Spleen (tissue), 13 donors: ENCODE data around the gene ZNF552. TPM values are rescaled to one million over a fixed set of nuclear protein-coding genes. Genes with fewer than 3 reads are reported as not detected.
"Not testable (repeated sequence)": the region's sequence is repeated elsewhere in the genome, so short reads cannot be mapped to it uniquely, and the experiment has no call there.

Source experiments
- DNase-seq: peaks from one replicate; pipeline ENCODE4 v3.0.0-alpha.2; 2020
- H3K27ac ChIP-seq, 8 donors: fragments of 200-600 bp; sonication (generic) in 7 of 8; 1 replicate in 4 of 8; 2 replicates in 4 of 8; pipeline versions ENCODE4 v1.5.0 to v1.8.0; 2016 to 2021; ENCODE audit warnings: inconsistent platforms in 4 of 8, mild to moderate bottlenecking in 4 of 8, moderate library complexity in 1 of 8
- H3K27me3 ChIP-seq, 7 donors: fragments of 200-600 bp; sonication (generic) in 6 of 7; replicated peaks in 1 of 7; 1 replicate in 4 of 7; 2 replicates in 3 of 7; pipeline versions ENCODE4 v1.5.0 to v1.8.0; 2016 to 2021; ENCODE audit warnings: inconsistent platforms in 3 of 7, mild to moderate bottlenecking in 1 of 7
- H3K36me3 ChIP-seq, 6 donors: fragments of 200-600 bp; sonication (generic) in 5 of 6; 1 replicate in 4 of 6; 2 replicates in 2 of 6; pipeline versions ENCODE4 v1.5.0 to v1.8.0; 2016 to 2021; ENCODE audit warnings: inconsistent platforms in 2 of 6
- H3K4me1 ChIP-seq, 6 donors: fragments of 200-600 bp; sonication (generic) in 5 of 6; 1 replicate in 3 of 6; 2 replicates in 3 of 6; pipeline versions ENCODE4 v1.5.0 to v1.8.0; 2016 to 2021; ENCODE audit warnings: inconsistent platforms in 3 of 6
- H3K4me3 ChIP-seq, 8 donors: fragments of 200-600 bp; sonication (generic) in 7 of 8; 1 replicate in 4 of 8; 2 replicates in 4 of 8; pipeline versions ENCODE4 v1.5.0 to v1.8.0; 2016 to 2021; ENCODE audit warnings: inconsistent platforms in 4 of 8, mild to moderate bottlenecking in 4 of 8, moderate library complexity in 2 of 8
- H3K9me3 ChIP-seq, 8 donors: fragments of 200-600 bp; sonication (generic) in 7 of 8; 1 replicate in 4 of 8; 2 replicates in 4 of 8; pipeline versions ENCODE4 v1.5.0 to v1.8.0; 2016 to 2021; ENCODE audit warnings: inconsistent platforms in 4 of 8
- CTCF ChIP-seq, 11 experiments: fragments of 200-600 bp in 7 of 11; fragments of 450-650 bp in 4 of 11; sonication (generic) in 4 of 11; IDR thresholded peaks in 8 of 11; conservative IDR thresholded peaks in 3 of 11; 1 replicate in 7 of 11; 2 replicates in 4 of 11; pipeline versions ENCODE4 v1.4.0 to v1.8.0; 2016 to 2021; ENCODE audit warnings: antibody characterized with exemption in 11 of 11, inconsistent platforms in 4 of 11, mild to moderate bottlenecking in 1 of 11
- POLR2A ChIP-seq, 3 donors: fragments of 450-650 bp; IDR thresholded peaks; one replicate each; pipeline ENCODE4 v1.5.1; 2017; ENCODE audit warnings: antibody characterized with exemption in 3 of 3, mild to moderate bottlenecking in 1 of 3
- POLR2AphosphoS5 ChIP-seq, 3 donors: sonication (generic); formaldehyde crosslinking; IDR thresholded peaks; one replicate each; pipeline ENCODE4 v1.5.1; 2017; ENCODE audit warnings: antibody characterized with exemption in 3 of 3
- WGBS, 5 donors: extraction: QIAGEN DNeasy Blood & Tissue Kit in 3 of 5; methylation state at CpG; one replicate each; pipeline versions ENCODE4 v1.1.5 to v1.1.7; 2013 to 2018; 5-methylcytosine and 5-hydroxymethylcytosine counted together
- intact Hi-C: fragments of 100-400 bp; cut with DNase I; formaldehyde crosslinking; loops from one replicate; pipeline ENCODE4 v1.15.0; 2023; ENCODE audit warnings: low total_unique reads
- long read RNA-seq, 2 donors: transcript quantifications; one replicate each; lab custom pipeline, GENCODE V29; 2026
- polyA plus RNA-seq, 3 donors: library from polyadenylated mRNA; stranded (reverse); fragments of 200-250 nt; gene quantifications; one replicate each; pipeline ENCODE4 v1.2.1, GENCODE V29; 2013
- total RNA-seq, 7 donors: library from RNA; depleted of rRNA in 3 of 7; stranded (reverse); fragments of >200 nt in 3 of 7; fragmentation: NEBNext Ultra II Directional in 4 of 7; extraction: Animal tissue kit (Norgen Biotek cat#: 25700) in 4 of 7; gene quantifications; one replicate each; pipeline versions ENCODE4 v1.1.0 to v1.2.1, GENCODE V29; 2016 to 2021
- donor health status: healthy with polysubstance abuse.
- donor health status: DM: no; HTN: no; CAD: no; lungs with moderate emphysema.
- donor health status: DM: no; HTN: no; CAD: no.
- donor health status: Bipolar disorder and iron deficiency.
- donor health status: healthy.
- donor health status: DM: no; HTN: no; CAD: no.
- donor health status: DM: yes; HTN: yes; CAD: no.

The ZNF552 gene
- total RNA-seq, result 10 to 100 TPM in 4 of 7 donors, 1 to 10 TPM in 3; 8.8 to 20.8 (median 10.5) TPM
- 1 to 10 TPM; 2.9 to 4.2 (median 4.0) TPM for polyA plus RNA-seq
- long read RNA-seq, donor 1, result 0 reads
- long read RNA-seq, donor 2, partial matches to known transcripts, result 0 of 1 reads
- long read RNA-seq, donor 2, other reads (novel, unspliced or antisense), result 0 of 1 reads

GRCh38 chr19:57814505-57815246 lies at the start of gene ZNF552:
Gene ZNF552 (minus strand): TSS chr19:57814913. CDS start chr19:57814743, 170 bp downstream.
- peak within 1 kb of the TSS; percentile 46 to 96 (median 82) for H3K4me3 ChIP-seq
- peak within 1 kb of the TSS; percentile 57 to 92 (median 86) for H3K27ac ChIP-seq
- TF ChIP-seq POLR2AphosphoS5 (IDR thresholded peaks at IDR 0.05), result peak; percentile 86 to 94 (median 91)
- no peak for TF ChIP-seq CTCF (IDR thresholded peaks at IDR 0.05 in 8 of 11, conservative IDR thresholded peaks at IDR 0.05 in 3 of 11)
- TF ChIP-seq POLR2A (IDR thresholded peaks at IDR 0.05), result peak in 1 of 3 donors; percentile 60
- H3K9me3 ChIP-seq, result no peaks in the 10 kb centered on the region
- peak; percentile 93 for DNase-seq
- H3K36me3 ChIP-seq, result peaks cover 0 to 29% (median 6%) of the 10 kb centered on the region in 6 donors
- 0 to 1% (median 1%) methylated on average over 27 to 50 of the region's 50 CpGs for WGBS, 5 donors
- H3K4me1 ChIP-seq, result peaks cover 11 to 58% (median 38%) of the 10 kb centered on the region in 6 donors
- H3K27me3 ChIP-seq, result no peaks in the 10 kb centered on the region
- intact Hi-C loops, result no loop called here

- 77 to 90% (median 85%) methylated on average over 3 of the region's 3 CpGs for WGBS, 5 donors
- H3K9me3 ChIP-seq, result peaks cover 0 to 93% (median 81%) of the 10 kb centered on the region in 8 donors
Observed at GRCh38 chr19:57862351-57862750, 47.6 kb upstream of the ZNF552 start.

GRCh38 chr19:57854117-57854516 lies 39.4 kb upstream of the ZNF552 start:
- intact Hi-C loops, H3K27ac ChIP-seq, DNase-seq, H3K4me3 ChIP-seq, H3K27me3 ChIP-seq: not testable (repeated sequence)
- WGBS, 5 donors, result 87 to 100% (median 91%) methylated on average over 1 to 2 of the region's 2 CpGs
- peaks cover 0 to 23% (median 16%) of the 10 kb centered on the region in 6 donors for H3K4me1 ChIP-seq
- peaks cover 0 to 30% (median 8%) of the 10 kb centered on the region in 8 donors for H3K9me3 ChIP-seq
- H3K36me3 ChIP-seq, result peaks cover 0 to 68% (median 33%) of the 10 kb centered on the region in 6 donors

More at GRCh38 chr19:57862351-57862750, 47.6 kb upstream of the ZNF552 start:
- H3K4me1 ChIP-seq, H3K27ac ChIP-seq, H3K27me3 ChIP-seq, H3K4me3 ChIP-seq, intact Hi-C loops, DNase-seq: not testable (repeated sequence)
- H3K36me3 ChIP-seq, result peaks cover 20 to 100% (median 94%) of the 10 kb centered on the region in 6 donors

GRCh38 chr19:57851812-57852603 lies 37.3 kb upstream of the ZNF552 start:
- Histone ChIP-seq H3K4me1 (peaks cover 0 to 27% (median 17%) of the 10 kb centered on the region in 6 donors), H3K36me3 (peaks cover 0 to 47% (median 17%) of the 10 kb centered on the region in 6 donors), H3K9me3 (peaks cover 0 to 16% (median 0%) of the 10 kb centered on the region in 8 donors)
- intact Hi-C loops, H3K27ac ChIP-seq, H3K4me3 ChIP-seq, DNase-seq, H3K27me3 ChIP-seq: not testable (repeated sequence)
- 72 to 94% (median 91%) methylated on average over 4 to 5 of the region's 6 CpGs for WGBS, 5 donors

GRCh38 chr19:57850553-57851017 lies 35.9 kb upstream of the ZNF552 start:
- H3K4me1 ChIP-seq, result peaks cover 0 to 32% (median 20%) of the 10 kb centered on the region in 6 donors
- H3K27ac ChIP-seq, result peak overlapping the region in 4 of 8 donors; percentile 80 to 91 (median 86)
- no peak for DNase-seq
- intact Hi-C loops, result no loop called here
- H3K9me3 ChIP-seq, result peaks cover 0 to 7% (median 0%) of the 10 kb centered on the region in 8 donors
- TF ChIP-seq POLR2AphosphoS5 (IDR thresholded peaks at IDR 0.05) (no peak), POLR2A (IDR thresholded peaks at IDR 0.05) (no peak), CTCF (IDR thresholded peaks at IDR 0.05 in 8 of 11, conservative IDR thresholded peaks at IDR 0.05 in 3 of 11) (no peak)
- no peaks in the 10 kb centered on the region for H3K27me3 ChIP-seq
- WGBS, 5 donors, result 22 to 43% (median 28%) methylated on average over 11 of the region's 11 CpGs
- H3K36me3 ChIP-seq, result peaks cover 0 to 44% (median 5%) of the 10 kb centered on the region in 6 donors
- peak overlapping the region; percentile 70 to 87 (median 76) for H3K4me3 ChIP-seq
